Measurements from ENCODE around the gene METTL9. TPM values are rescaled to one million over a fixed set of nuclear protein-coding genes. Genes with fewer than 3 reads are reported as not detected.
"Not testable (repeated sequence)": the region's sequence is repeated elsewhere in the genome, so short reads cannot be mapped to it uniquely, and the experiment has no call there.

METTL9 gene
- polyA plus RNA-seq, 1 donor = 100 TPM

- DNase-seq = no peak
These were observed 37.9 kb downstream of the METTL9 start for GRCh38 chr16:21637032-21637968.

- no peak for DNase-seq
These were observed 39.2 kb downstream of the METTL9 start for GRCh38 chr16:21638573-21638975.

GRCh38 chr16:21639493-21639892 lies 40.1 kb downstream of the METTL9 start:
- DNase-seq = no peak

GRCh38 chr16:21641916-21642315 lies 42.5 kb downstream of the METTL9 start:
- no peak for DNase-seq

- DNase-seq = no peak
These were observed 43.5 kb downstream of the METTL9 start for GRCh38 chr16:21642861-21643260.

GRCh38 chr16:21643785-21644184 lies 44.4 kb downstream of the METTL9 start:
- no peak for DNase-seq

- no peak for DNase-seq
These were observed 45.3 kb downstream of the METTL9 start for GRCh38 chr16:21644674-21645073.

GRCh38 chr16:21645261-21645721 lies 45.9 kb downstream of the METTL9 start:
- no peak for DNase-seq

- no peak for DNase-seq
These were observed 46.7 kb downstream of the METTL9 start for GRCh38 chr16:21646091-21646490.

- no peak for DNase-seq
These were observed 47.6 kb downstream of the METTL9 start for GRCh38 chr16:21646721-21647561.

GRCh38 chr16:21647562-21648164 lies 48.3 kb downstream of the METTL9 start:
- no peak for DNase-seq

GRCh38 chr16:21649826-21650406 lies 50.5 kb downstream of the METTL9 start:
- DNase-seq = not testable (repeated sequence)

- no peak for DNase-seq
These were observed 51.1 kb downstream of the METTL9 start for GRCh38 chr16:21650521-21650920.

- DNase-seq = no peak
These were observed 52.1 kb downstream of the METTL9 start for GRCh38 chr16:21651515-21651914.

- DNase-seq = no peak
These were observed 53.1 kb downstream of the METTL9 start, which contains the start of gene IGSF6 for GRCh38 chr16:21652453-21652852. Gene IGSF6, minus strand, starts transcription at chr16:21652608. Its CDS starts 10 bp downstream, at chr16:21652598.

- no peak for DNase-seq
These were observed 54.2 kb downstream of the METTL9 start for GRCh38 chr16:21653571-21653970.

GRCh38 chr16:21654466-21654865 lies 55.1 kb downstream of the METTL9 start:
- no peak for DNase-seq

- DNase-seq = no peak
These were observed 55.5 kb downstream of the METTL9 start for GRCh38 chr16:21654881-21655280.

- DNase-seq = no peak
These were observed 57.7 kb downstream of the METTL9 start for GRCh38 chr16:21656795-21657768.

GRCh38 chr16:21659124-21659523 lies 59.7 kb downstream of the METTL9 start:
- no peak for DNase-seq
